ENCODE results near the gene ZMYND8. TPM values are rescaled to one million over a fixed set of nuclear protein-coding genes. Genes with fewer than 3 reads are reported as not detected.
A peak's percentile ranks its signal among the peaks of the same experiment; 100 is the strongest.

The ZMYND8 gene
- total RNA-seq, 1 experiment from 2014 or later, result 50.7 TPM

DNA sequence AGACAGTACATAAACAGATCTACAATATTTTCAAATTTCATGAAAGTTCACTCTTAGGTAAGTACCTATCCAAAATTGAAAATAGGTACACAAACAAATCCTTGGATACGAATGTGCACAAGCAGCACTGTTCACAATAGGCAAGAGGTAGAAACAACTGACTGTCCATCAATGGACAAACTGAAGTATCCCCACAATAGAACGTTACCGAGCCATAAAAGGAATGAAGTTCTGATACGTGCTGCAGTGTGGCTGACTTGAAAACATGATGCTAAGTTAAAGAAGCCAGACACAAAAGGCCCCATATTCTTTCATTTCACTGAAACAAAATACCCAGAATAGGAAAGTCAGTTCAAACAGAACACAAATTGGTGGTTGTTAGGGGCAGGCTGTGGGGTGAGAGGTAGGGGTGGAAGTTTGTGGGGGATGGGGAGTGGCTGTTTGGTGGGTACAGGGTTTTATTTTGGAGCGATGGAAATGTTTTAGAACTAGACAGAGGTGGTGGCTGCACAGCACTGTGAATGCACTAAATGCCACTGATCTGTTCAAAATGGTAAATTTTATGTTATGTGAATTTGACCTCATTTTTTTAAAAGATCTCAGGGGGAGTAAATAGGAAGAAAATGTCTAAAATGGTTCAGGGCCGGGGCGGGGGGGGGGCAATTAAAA, 89.5 kb downstream of the ZMYND8 start:
- DNase-seq (ENCODE audit: low read depth, low spot score) (no peak), ATAC-seq (no peak)
- 0 out of 2 replicates have a peak overlapping the region, but pooled peaks have one; percentile 7 for H3K27ac ChIP-seq (ENCODE audit: low read length)
- no peaks in the 10 kb centered on the region for H3K27me3 ChIP-seq (ENCODE audit: control insufficient read depth, insufficient read depth, low read length)
- in situ Hi-C loops (cut with HindIII; ENCODE audit: low pct_unique_long_range_greater_than_20kb, low sequenced_read_pairs) (no loop called here), intact Hi-C loops (cut with micrococcal nuclease; ENCODE audit: unreplicated experiment) (no loop called here)
- no peak overlapping the region for H3K4me3 ChIP-seq (ENCODE audit: low read depth in 2 of 2, low read length in 2 of 2)
- peaks cover 7% of the 10 kb centered on the region; the same call in 1 of the 2 replicates for H3K4me1 ChIP-seq (ENCODE audit: control insufficient read depth, insufficient read depth, low read length)
- no peaks in the 10 kb centered on the region for H3K9me3 ChIP-seq (ENCODE audit: control insufficient read depth, insufficient read depth, low read depth, low read length)
- H3K36me3 ChIP-seq (ENCODE audit: control insufficient read depth, insufficient read depth, low read length), result peaks cover 3% of the 10 kb centered on the region; the same call in 1 of the 2 replicates
- BruUV-seq (replicated peaks), result no TSS peak
- TF ChIP-seq REST (IDR thresholded peaks at IDR 0.05; ENCODE audit: insufficient read depth in 1 of 2, low read depth in 2 of 2, low read length in 1 of 2) (no peak), SIN3A (IDR thresholded peaks at IDR 0.05; ENCODE audit: borderline replicate concordance, insufficient read depth, low read depth, low read length) (no peak), POLR2AphosphoS5 (IDR thresholded peaks at IDR 0.05; ENCODE audit: low read depth, low read length) (no peak), TCF7L2 (IDR thresholded peaks at IDR 0.05; ENCODE audit: low read depth, low read length) (no peak)
- TF ChIP-seq, protein P1, sequence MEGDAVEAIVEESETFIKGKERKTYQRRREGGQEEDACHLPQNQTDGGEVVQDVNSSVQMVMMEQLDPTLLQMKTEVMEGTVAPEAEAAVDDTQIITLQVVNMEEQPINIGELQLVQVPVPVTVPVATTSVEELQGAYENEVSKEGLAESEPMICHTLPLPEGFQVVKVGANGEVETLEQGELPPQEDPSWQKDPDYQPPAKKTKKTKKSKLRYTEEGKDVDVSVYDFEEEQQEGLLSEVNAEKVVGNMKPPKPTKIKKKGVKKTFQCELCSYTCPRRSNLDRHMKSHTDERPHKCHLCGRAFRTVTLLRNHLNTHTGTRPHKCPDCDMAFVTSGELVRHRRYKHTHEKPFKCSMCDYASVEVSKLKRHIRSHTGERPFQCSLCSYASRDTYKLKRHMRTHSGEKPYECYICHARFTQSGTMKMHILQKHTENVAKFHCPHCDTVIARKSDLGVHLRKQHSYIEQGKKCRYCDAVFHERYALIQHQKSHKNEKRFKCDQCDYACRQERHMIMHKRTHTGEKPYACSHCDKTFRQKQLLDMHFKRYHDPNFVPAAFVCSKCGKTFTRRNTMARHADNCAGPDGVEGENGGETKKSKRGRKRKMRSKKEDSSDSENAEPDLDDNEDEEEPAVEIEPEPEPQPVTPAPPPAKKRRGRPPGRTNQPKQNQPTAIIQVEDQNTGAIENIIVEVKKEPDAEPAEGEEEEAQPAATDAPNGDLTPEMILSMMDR (IDR thresholded peaks at IDR 0.05), result no peak
- POLR2A ChIA-PET, result no interaction called here
- CTCF ChIA-PET, result no interaction called here

DNA sequence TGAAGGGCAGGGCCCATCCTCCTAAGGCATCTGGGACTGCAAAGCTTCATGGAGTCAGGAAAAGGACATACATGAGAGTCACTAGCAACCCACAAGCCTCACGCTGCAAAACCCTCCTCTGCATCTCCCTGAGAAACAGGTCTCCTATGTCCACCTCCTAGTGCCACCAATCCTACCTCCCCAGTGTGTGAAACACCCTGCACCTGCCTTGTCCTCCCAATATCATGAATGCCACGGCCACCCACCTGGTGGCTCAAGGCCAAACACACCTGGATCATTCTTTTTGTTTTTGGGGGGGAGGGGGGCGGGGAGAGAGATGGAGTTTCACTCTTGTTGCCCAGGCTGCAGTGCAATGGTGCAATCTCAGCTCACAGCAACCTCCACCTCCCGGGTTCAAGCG, 90.5 kb downstream of the ZMYND8 start:
- ATAC-seq, result no peak
- ChIA-PET POLR2A (no interaction called here), CTCF (interaction anchor here (0.6 kb wide), 1 partner anchor 520 kb away, joined by 3 read pairs; no protein-coding TSS in a partner anchor)
- no peak for DNase-seq (ENCODE audit: low read depth, low spot score)
- in situ Hi-C loops (cut with HindIII; ENCODE audit: low pct_unique_long_range_greater_than_20kb, low sequenced_read_pairs) (no loop called here), intact Hi-C loops (cut with micrococcal nuclease; ENCODE audit: unreplicated experiment) (no loop called here)
- TF ChIP-seq POLR2AphosphoS5 (IDR thresholded peaks at IDR 0.05; ENCODE audit: low read depth, low read length) (no peak), SIN3A (IDR thresholded peaks at IDR 0.05; ENCODE audit: borderline replicate concordance, insufficient read depth, low read depth, low read length) (no peak), TCF7L2 (IDR thresholded peaks at IDR 0.05; ENCODE audit: low read depth, low read length) (no peak), REST (IDR thresholded peaks at IDR 0.05; ENCODE audit: insufficient read depth in 1 of 2, low read depth in 2 of 2, low read length in 1 of 2) (no peak)
- TF ChIP-seq, protein P1 (IDR thresholded peaks at IDR 0.05), result no peak
- BruUV-seq (replicated peaks), result no TSS peak
- H3K27me3 ChIP-seq (ENCODE audit: control insufficient read depth, insufficient read depth, low read length), result no peaks in the 10 kb centered on the region
- no peaks in the 10 kb centered on the region for H3K9me3 ChIP-seq (ENCODE audit: control insufficient read depth, insufficient read depth, low read depth, low read length)
- H3K27ac ChIP-seq (ENCODE audit: low read length), result no peak overlapping the region
- peaks cover 7% of the 10 kb centered on the region; the same call in 1 of the 2 replicates for H3K4me1 ChIP-seq (ENCODE audit: control insufficient read depth, insufficient read depth, low read length)
- H3K4me3 ChIP-seq (ENCODE audit: low read depth in 2 of 2, low read length in 2 of 2), result no peak overlapping the region
- peaks cover 3% of the 10 kb centered on the region; the same call in 1 of the 2 replicates for H3K36me3 ChIP-seq (ENCODE audit: control insufficient read depth, insufficient read depth, low read length)

Data from Panc1 (cell line).